ENCODE results near the gene DHTKD1. TPM values are rescaled to one million over a fixed set of nuclear protein-coding genes. Genes with fewer than 3 reads are reported as not detected.
"Not testable (repeated sequence)": the region's sequence is repeated elsewhere in the genome, so short reads cannot be mapped to it uniquely, and the experiment has no call there.

The DHTKD1 gene
- total RNA-seq, 4 donors from 2014 or later: 14.8 to 32.2 (median 20.2) TPM

DNA sequence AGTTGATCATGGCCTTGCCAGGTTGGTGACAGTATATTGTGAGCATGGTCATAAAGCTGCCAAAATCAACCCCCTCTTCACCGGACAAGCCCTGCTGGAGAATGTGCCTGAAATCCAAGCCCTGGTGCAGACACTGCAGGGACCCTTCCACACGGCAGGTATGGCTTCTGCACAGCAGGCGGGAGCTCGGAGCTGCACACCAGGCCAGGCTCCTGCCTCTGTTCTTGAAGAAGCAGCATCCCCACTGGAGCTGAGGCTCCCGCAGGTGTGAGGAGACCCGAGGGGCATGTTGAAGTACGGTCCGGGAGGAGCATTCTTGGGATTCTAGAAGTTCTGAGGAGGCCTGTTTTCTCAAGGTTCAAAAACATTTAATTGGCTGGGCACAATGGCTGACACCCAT, 12.7 kb downstream of the DHTKD1 start:
- Histone ChIP-seq H3K4me1 (no peaks in the 10 kb centered on the region), H3K9me3 (no peaks in the 10 kb centered on the region), H3K36me3 (peaks cover 0 to 52% of the 10 kb centered on the region in 2 donors), H3K27me3 (no peaks in the 10 kb centered on the region), H3K27ac (no peak overlapping the region), H3K4me3 (no peak overlapping the region)
- ATAC-seq: no peak
- no peak for TF ChIP-seq POLR2AphosphoS5 (IDR thresholded peaks at IDR 0.05)
- TF ChIP-seq POLR2A (IDR thresholded peaks at IDR 0.05): no peak
- no peak for TF ChIP-seq EP300 (IDR thresholded peaks at IDR 0.05)
- TF ChIP-seq CTCF (IDR thresholded peaks at IDR 0.05): no peak
- 86% methylated on average over 1 of the region's 8 CpGs; no CpG with 5 or more reads in 1 of the 2 donors for WGBS, 2 donors (ENCODE audit: low coverage in 1 of 2)

DNA sequence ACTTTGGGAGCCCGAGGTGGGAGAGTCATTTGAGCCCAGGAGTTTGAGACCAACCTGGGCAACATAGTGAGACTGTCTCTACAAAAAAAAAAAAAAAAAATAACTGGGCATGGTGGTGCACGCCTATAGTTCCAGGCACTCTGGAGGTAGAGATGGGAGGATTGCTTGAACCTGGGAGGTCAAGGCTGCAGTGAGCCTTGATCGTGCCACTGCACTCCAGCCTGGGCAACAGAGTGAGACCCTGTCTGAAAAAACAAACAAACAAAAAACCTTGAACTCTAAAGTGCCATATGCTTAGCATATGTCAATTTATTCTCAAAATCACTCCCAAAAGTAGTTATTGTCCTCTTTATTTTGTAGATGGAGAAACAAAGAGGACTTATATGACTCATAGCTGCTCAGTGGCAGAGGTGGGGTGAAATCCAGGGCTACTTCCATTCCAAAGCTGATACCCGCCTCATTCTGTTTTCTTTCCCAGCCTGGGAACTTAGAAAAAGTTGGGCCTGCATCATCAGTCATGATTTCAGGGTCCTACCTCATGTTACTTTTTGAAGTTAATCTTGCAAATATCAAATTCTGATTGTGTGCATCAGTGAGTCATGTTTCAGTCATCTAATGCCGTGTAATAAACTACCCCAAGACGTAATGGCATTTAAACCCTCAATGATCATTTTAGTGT, 13.3 kb downstream of the DHTKD1 start:
- Histone ChIP-seq H3K27me3 (no peaks in the 10 kb centered on the region), H3K27ac (no peak overlapping the region), H3K4me1 (no peaks in the 10 kb centered on the region), H3K36me3 (peaks cover 0 to 58% of the 10 kb centered on the region in 2 donors), H3K9me3 (no peaks in the 10 kb centered on the region), H3K4me3 (no peak overlapping the region)
- no peak for ATAC-seq
- no peak for TF ChIP-seq CTCF (IDR thresholded peaks at IDR 0.05)
- TF ChIP-seq POLR2A (IDR thresholded peaks at IDR 0.05): no peak
- TF ChIP-seq POLR2AphosphoS5 (IDR thresholded peaks at IDR 0.05): no peak
- TF ChIP-seq EP300 (IDR thresholded peaks at IDR 0.05): no peak
- WGBS, 2 donors (ENCODE audit: low coverage in 1 of 2): 90 to 96% methylated on average over 3 to 5 of the region's 6 CpGs

- Histone ChIP-seq H3K36me3 (peaks cover 0 to 100% of the 10 kb centered on the region in 2 donors), H3K4me1 (no peaks in the 10 kb centered on the region), H3K9me3 (no peaks in the 10 kb centered on the region), H3K27me3 (no peaks in the 10 kb centered on the region), H3K4me3 (no peak overlapping the region), H3K27ac (no peak overlapping the region)
- no peak for ATAC-seq
- no peak for TF ChIP-seq POLR2A (IDR thresholded peaks at IDR 0.05)
- no peak for TF ChIP-seq CTCF (IDR thresholded peaks at IDR 0.05)
- no peak for TF ChIP-seq EP300 (IDR thresholded peaks at IDR 0.05)
- TF ChIP-seq POLR2AphosphoS5 (IDR thresholded peaks at IDR 0.05): no peak
- whole genome bisulfite sequencing, 2 donors (ENCODE audit: low coverage in 1 of 2): 89 to 100% methylated on average over 3 to 11 of the region's 14 CpGs
These were observed 20.2 kb downstream of the DHTKD1 start for GRCh38 chr10:12088919-12089318.

DNA sequence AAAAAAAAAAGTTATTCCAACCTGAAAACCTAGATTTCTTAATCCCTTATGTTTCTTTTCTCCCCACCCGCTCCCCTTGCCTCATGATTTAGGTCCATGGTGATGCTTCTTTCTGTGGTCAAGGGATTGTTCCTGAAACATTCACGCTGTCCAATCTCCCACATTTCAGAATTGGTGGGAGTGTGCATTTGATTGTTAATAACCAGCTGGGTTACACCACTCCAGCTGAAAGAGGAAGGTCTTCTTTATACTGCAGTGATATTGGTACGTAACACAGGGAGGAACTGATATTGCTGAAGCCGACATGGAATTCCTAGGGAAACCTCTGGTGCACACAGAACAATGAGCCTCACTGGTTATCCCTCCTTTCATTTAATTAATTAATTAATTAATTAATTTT, 22.7 kb downstream of the DHTKD1 start:
- Histone ChIP-seq H3K4me3 (no peak overlapping the region), H3K4me1 (no peaks in the 10 kb centered on the region), H3K27ac (no peak overlapping the region), H3K36me3 (peaks cover 0 to 97% of the 10 kb centered on the region in 2 donors), H3K9me3 (no peaks in the 10 kb centered on the region), H3K27me3 (no peaks in the 10 kb centered on the region)
- 94 to 100% methylated on average over 2 to 4 of the region's 4 CpGs for WGBS, 2 donors (ENCODE audit: low coverage in 1 of 2)
- TF ChIP-seq CTCF (IDR thresholded peaks at IDR 0.05) (no peak), POLR2AphosphoS5 (IDR thresholded peaks at IDR 0.05) (no peak), POLR2A (IDR thresholded peaks at IDR 0.05) (no peak), EP300 (IDR thresholded peaks at IDR 0.05) (no peak)
- no peak for ATAC-seq

GRCh38 chr10:12097361-12097760, 28.6 kb downstream of the DHTKD1 start:
- not testable (repeated sequence) for H3K27me3 ChIP-seq, H3K27ac ChIP-seq, H3K4me3 ChIP-seq, H3K4me1 ChIP-seq, H3K9me3 ChIP-seq, ATAC-seq
- H3K36me3 ChIP-seq: peaks cover 0 to 95% of the 10 kb centered on the region in 2 donors
- 78 to 90% methylated on average over 5 to 8 of the region's 9 CpGs for WGBS, 2 donors (ENCODE audit: low coverage in 1 of 2)
